GM19193 (cell line): ENCODE results near the gene PACS1.

Experiments used
- POLR2A ChIP-seq: IDR thresholded peaks from 4 replicates; pipeline ENCODE4 v1.6.1; 2011; ENCODE audit not compliant: insufficient read depth, insufficient read length; ENCODE audit errors: extremely low read depth

Gene PACS1

DNA sequence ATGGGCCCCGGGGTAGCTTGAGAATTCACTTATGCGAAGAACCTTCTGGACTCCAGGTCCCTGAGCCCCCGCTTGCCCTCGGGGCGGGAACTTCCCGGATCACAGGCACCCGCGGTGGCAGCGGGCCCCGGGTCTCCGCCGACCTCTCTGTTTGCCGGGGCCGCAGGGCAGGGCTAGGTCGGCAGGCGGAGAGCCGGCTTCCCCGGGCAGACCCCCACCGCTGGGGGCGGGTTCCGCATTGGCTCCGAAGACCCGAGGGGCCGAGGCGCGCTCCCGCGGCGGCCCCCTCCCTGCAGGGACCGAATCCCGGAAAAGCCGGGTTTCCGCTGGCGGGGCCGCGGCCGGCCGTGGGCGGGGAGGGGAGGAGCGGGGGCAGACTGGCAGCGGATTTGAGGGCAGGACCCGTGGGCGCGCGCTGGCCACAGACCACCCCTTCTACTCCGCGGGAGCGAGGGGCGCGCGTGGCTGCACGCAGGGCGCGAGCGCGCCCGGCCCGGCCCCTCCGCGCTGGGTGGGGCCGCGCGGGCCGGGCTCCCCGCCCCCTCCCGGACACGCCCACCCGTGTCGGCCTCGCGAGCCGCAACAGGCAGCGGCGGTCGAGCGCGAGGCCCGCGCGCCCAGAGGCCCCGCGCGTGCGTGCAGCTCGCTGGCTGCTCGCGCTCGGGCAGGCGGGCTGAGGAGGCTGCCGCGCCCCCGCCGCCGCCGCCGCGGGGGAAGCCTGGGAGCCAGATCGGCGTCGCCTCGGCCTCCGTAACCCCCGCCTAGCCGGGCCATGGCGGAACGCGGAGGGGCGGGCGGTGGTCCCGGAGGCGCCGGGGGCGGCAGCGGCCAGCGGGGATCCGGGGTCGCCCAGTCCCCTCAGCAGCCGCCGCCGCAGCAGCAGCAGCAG, at the start of gene PACS1:
Gene PACS1, plus strand, starts transcription at position 558 of the 889 bp plus-strand sequence. Its CDS starts 215 bp downstream, at position 773.
- TF ChIP-seq POLR2A, result peak; percentile 58

DNA sequence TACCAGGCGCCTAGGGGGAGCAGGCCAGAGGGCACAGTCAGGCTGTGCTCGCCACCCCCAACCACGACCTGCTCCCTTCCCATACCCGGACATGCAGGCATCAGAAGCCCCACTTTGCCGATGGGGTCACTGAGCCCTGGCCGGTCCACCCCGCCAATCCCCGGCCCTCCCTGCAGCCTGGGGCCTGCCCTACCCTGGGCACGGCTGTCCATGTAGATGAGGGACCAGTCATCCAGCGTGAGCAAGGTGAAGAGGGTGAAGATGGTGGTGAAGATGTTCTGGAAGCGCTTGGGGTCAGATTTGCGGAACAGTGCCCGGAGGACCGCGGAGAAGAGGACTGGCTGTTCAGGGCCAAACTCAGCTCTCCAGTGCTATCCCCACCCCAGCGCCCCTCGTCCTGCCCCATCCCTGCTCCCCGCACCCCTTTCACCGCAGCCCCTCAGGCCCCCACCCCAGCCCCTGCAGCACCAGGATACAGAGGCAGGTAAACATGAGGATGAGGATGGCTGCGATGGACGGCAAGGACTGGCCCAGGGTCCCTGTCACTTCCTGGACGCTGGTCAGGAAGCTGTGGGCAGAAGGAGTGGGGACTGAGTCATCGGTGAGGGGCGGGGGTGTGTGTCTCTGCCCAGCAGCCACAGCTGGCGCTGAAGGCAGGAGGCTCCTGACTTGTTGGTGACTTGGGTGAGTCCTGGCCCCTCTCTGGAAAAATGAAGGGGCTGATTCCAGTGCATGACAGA, 49.3 kb upstream of the PACS1 start:
- no peak for TF ChIP-seq POLR2A

DNA sequence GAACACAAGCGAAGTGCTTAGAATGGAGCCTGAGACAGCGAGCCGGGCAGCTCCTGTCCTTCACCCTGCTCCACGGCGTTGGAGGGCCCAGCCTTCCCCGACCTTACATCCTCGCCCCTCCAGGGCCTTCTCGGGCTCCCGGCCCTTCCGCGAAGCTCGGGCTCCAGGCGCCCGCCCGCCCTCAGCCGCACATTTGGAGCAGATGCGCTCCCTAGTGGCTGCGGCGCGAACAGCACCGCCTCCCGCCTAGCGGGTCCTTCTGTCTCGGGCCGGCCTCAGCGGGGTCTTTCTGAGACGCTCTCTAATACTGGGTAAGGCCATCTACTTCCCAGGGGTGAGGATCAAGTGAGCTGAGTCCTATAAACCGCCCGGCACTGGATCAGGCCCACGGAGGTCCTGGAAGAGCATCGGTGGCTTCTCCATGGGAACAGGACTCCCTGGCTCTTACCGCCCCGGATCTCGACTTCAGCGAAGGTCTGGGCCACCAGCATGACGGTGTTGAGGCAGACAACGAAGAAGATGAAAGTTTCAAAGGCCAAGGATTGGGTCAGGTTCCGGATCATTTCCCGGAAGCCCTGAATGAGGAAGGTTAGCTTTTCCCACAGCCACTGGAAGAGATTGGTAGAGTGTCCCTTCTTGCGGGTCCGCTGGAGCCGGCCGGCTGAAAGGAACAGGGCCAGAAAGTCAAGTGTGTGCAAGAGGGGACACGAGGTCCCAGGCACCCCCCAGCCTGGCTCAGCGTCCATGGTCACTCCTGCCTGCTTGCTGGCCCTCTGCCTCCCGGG, 47.5 kb upstream of the PACS1 start:
- TF ChIP-seq POLR2A, result no peak

DNA sequence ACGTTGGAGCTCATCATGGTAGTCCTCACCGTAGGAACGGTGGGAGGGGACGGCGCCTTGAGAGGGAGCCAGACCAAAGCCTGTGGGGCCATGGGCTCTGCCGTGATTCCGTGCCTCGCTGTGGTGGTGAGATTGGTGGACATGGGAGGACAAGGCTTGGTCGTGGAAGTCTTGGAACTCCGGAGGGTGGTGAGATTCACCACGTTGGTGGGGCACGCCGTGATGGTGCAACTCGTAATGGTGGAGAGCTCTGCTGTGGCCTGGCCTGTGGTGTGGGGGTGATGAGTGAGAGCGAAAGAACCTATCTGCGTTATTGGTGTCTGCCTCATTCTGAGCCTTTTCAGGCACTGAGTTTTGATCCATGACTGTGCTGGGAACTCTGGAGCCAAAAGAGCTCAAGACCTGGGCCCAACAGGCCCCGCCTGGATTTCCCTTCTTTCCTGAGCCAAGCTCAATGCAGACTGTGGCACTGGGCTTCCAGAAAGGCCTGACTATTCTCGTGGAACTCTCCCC, 44.0 kb upstream of the PACS1 start, which contains the start of gene CATSPER1:
Gene CATSPER1, minus strand, starts transcription at position 463 of the 513 bp plus-strand sequence. Its CDS starts 100 bp downstream, at position 363.
- TF ChIP-seq POLR2A, result no peak

DNA sequence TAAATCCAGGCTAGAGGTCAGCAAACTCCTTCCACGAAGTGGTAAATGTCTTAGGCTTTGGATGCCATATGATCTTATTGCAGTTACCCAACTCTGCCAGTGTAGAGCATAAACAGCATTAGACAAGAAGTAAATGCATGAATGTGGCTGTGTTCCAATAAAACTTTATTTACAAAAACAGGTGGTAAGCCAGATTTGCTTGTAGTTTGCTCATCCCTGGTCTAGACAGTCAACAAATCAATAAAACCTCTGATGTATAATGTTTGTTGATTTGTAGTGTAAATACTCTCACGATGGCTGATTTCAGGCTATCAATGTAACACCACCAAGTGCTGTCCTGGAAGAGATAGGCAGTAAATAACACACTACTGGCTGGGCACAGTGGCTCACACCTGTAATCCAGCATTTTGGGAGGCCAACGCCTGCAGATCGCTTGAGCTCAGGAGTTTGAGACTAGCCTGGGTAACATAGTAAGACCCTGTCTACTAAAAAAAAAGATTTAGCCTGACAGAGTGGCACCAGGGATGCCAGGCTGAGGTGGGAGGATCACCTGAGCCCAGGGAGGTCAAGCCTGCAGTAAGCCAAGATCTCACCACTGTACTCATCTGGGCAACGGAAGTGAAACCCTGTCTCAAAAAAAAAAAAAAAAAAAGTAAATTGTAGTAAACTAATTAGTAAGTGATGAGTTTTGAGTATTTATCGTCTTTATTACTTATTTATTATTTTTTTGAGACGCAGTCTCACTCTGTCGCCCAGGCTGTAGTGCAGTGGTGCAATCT, 36.9 kb upstream of the PACS1 start:
- no peak for TF ChIP-seq POLR2A

DNA sequence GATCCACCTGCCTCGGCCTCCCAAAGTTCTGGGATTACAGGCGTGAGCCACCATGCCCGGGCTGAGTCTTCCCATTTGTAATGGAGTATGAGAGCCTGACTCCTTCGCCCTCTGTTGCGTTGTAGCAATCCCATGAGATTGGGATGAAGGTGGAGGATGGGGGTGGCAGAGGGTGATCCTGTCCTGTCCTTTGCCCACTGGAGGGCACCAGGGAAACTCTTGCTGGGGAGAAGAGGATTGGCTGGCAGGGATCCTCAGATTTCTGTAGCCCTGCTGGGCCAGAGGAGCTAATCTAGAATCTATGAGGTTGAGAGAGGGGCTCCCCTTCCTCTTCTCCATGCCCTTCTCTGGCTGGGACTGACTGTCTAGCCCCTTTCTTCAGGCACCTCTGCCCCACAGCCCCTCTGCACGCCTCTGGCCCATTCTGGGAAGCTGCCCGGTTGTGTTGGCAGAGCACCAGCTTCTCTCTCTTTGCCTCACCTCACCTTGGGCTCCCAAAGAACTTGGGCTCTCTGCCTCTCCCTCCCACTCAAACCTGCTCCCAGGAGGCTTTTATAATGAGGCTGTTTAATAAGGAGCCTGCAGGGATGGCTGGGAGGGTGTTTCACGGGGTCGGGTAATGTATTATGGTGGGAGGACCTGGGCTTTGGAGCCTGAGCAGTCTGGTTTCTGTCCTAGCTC, 34.3 kb upstream of the PACS1 start:
- TF ChIP-seq POLR2A, result no peak

DNA sequence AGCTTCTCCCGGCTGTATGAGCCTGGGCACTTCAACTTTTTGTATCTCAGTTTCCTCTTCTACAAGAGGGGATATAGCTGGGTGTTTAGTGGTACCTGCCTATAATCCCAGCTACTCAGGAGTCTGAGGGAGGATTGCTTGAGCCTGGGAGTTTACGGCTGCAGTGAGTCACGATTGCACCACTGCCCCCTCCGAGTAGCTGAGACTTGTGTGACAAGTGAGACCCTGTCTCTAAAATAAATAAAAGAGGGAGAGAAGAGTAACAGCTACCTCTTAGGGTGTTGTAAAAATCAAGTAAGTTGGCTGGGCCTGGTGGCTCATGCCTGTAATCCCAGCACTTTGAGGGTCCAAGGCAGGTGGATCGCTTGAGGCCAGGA, 33.8 kb upstream of the PACS1 start:
- no peak for TF ChIP-seq POLR2A

DNA sequence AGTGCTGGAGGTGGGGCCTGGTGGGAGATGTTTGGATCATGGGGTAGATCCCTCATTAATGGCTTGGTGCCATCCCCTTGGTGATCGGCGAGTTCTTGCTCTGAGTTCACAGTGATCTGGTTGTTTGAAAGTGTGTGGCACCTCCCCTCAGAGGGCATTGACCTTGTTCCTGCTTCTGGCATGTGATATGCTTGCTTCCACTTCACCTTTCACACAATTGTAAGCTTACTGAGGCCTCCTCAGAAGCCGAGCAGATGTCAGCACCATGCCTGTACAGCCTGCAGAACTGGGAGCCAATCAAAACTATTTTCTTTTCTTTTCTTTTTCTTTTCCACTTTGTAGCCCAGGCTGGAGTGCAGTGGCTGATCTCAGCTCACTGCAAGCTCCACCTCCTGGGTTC, 32.7 kb upstream of the PACS1 start:
- no peak for TF ChIP-seq POLR2A

DNA sequence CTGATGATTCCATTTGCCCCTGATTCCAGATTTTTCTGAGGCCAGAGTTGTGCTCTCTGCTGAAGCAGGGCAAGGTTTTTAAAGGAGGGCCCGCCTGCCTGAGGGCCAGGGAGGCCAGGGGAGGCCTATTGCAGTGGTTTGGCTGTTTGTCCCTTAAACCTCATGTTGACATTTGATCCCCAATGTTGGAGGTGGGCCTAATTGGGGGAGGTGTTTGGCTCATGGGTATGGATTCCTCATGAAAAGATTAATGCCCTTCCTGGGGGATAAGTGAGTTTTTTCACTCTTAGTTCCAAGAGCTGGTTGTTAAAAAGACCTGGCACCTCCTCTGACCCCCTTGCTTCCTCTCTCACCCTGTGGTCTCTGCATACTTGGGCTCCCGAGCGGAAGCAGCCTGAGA, 30.3 kb upstream of the PACS1 start:
- TF ChIP-seq POLR2A, result no peak

DNA sequence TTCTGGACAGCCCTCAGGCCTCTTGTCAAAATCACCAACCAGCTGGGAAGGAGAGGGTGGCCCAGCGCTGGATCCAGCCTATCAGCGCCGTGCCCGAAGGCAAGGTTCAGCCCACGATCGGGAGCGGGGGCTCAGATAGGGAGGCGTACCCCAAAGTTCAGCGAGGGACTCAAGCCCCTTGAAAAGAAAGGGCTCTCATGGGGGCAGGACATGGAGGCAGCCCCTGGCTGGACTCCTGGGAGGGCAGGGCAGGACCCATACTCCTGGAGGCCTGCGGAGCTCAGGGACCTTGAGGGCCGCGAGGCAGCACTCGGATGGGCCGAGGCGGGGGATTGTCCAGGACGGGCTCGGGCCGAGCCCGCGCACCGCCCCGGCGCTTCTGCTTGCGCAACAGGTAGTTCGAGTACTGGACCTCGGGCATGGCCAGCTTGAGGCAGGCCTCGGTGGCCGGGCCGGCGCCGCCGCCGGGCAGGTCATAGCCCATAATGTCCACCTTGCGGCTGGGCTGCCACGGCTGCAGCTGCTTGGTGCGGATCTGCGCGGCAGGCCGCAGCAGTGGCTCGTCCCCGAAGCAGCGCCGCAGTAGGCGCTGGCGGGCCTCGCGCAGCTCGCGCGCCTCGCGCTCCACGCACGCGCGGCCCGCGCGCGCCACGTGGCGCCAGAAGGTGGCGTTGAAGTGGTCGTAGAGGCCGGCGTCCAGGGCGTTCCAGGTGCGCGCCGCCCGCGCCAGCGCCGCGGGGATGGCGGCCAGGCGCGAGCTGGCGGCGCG, 27.7 kb upstream of the PACS1 start:
- TF ChIP-seq POLR2A, result no peak

DNA sequence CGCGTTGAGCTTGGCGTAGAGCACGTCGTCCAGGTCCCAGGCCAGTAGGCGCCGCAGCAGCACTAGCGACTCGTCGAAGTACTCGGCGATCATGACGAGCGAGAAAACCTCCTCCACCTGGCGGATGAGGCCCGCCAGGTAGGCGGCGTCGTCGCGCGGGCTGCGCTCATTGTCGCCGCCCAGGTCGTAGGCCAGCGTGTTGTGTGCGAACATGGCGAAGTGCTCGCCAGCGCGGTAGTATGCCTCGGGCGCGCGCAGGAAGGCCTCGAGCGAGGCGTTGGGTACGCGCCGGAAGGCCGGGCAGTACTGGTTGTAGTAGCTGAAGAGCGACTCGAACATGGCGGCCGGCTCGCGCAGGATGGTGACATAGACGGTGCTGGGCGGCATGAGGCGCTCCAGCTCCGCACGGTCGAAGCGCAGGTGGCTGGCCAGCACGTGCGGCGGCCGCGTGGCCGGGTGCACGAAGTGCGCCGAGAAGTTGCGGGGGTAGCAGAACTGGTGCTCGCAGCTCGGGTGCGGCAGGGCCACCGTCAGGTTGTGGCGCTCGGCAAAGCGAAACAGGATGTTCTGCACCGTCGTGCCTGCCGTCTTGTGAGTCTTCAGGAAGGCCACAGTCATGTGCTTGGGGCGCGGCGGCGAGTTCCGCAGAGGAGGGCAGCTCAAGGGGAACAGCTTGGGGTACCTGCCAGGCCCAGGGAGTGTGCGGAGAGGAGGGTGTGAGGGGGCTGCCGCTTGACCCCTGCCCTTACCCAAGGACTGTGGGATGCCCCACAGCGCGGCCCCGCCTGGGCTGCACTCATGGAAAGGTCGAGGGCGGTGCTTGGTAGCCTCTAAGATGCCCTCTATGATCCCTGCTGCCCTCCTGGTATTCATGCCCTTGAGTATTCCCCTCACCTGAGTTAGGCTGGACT, 26.8 kb upstream of the PACS1 start:
- no peak for TF ChIP-seq POLR2A

DNA sequence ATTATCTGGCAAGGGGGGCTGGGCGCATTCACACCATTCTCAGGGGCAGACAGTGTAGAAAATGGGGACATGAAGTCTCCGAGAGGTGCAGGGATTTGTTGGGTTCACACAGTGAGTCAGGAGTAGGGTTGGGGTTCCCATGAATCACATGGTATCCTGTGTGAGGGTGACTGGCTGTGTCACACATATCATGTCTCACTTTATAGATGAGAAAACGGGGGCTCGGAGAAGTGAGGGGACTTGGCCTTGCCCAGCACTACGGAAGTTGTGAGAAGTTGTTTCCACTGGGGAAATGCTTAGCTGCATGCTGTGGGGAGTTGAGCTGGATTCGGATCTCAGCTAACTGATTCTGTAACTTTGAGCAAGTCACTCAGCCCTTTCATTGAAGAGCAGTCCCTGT, 25.3 kb upstream of the PACS1 start:
- TF ChIP-seq POLR2A, result no peak
